Breast epithelium (tissue), 3 donors: Measurements from ENCODE around the gene TNNT1.

Source experiments
- POLR2A ChIP-seq: fragments of 450-650 bp; IDR thresholded peaks from one replicate; pipeline ENCODE4 v1.6.1; 2016; ENCODE audit warnings: antibody characterized with exemption, mild to moderate bottlenecking, moderate library complexity
- POLR2AphosphoS5 ChIP-seq, 3 donors: sonication (generic); formaldehyde crosslinking; IDR thresholded peaks; one replicate each; pipeline ENCODE4 v1.6.1; 2017; ENCODE audit warnings: antibody characterized with exemption in 3 of 3
- TF ChIP-seq, protein P1 (sequence below), 3 donors: fragments of 450-650 bp; IDR thresholded peaks; one replicate each; pipeline ENCODE4 v1.5.1; 2016 to 2017; ENCODE audit warnings: antibody characterized with exemption in 3 of 3, mild to moderate bottlenecking in 3 of 3, moderate library complexity in 3 of 3

DNA sequence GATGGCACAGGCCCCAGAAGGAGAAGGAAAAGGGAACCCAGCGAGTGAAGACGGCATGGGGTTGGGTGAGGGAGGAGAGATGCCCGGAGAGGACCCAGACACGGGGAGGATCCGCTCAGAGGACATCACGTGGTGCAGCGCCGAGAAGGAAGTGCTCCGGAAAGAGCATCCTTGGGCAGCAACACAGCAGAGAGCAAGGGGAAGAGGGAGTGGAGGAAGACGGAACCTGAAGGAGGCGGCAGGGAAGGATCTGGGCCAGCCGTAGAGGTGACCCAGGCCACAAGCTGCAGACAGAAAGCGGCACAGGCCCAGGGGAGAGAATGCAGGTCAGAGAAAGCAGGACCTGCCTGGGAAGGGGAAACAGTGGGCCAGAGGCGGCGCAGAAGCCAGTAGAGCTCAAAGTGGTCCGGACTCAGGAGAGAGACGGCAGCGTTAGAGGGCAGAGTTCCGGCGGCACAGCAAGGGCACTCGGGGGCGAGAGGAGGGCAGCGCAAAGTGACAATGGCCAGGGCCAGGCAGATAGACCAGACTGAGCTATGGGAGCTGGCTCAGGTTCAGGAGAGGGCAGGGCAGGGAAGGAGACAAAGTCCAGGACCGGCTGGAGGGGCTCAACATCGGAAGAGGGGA, 32.7 kb downstream of the TNNT1 start:
- no peak for TF ChIP-seq POLR2A
- TF ChIP-seq, protein P1, sequence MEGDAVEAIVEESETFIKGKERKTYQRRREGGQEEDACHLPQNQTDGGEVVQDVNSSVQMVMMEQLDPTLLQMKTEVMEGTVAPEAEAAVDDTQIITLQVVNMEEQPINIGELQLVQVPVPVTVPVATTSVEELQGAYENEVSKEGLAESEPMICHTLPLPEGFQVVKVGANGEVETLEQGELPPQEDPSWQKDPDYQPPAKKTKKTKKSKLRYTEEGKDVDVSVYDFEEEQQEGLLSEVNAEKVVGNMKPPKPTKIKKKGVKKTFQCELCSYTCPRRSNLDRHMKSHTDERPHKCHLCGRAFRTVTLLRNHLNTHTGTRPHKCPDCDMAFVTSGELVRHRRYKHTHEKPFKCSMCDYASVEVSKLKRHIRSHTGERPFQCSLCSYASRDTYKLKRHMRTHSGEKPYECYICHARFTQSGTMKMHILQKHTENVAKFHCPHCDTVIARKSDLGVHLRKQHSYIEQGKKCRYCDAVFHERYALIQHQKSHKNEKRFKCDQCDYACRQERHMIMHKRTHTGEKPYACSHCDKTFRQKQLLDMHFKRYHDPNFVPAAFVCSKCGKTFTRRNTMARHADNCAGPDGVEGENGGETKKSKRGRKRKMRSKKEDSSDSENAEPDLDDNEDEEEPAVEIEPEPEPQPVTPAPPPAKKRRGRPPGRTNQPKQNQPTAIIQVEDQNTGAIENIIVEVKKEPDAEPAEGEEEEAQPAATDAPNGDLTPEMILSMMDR (IDR thresholded peaks at IDR 0.05): no peak
- peak in 1 of 3 donors; percentile 42 for TF ChIP-seq POLR2AphosphoS5 (IDR thresholded peaks at IDR 0.05)
